GM20000 (cell line): ENCODE results near the gene CTCFL.
"Not testable (repeated sequence)": the region's sequence is repeated elsewhere in the genome, so short reads cannot be mapped to it uniquely, and the experiment has no call there.

Source experiments
- DNase-seq: peaks from one replicate; pipeline ENCODE4 v3.0.0; 2012; ENCODE audit warnings: low spot score
- CTCF ChIP-seq: IDR thresholded peaks from 2 replicates; pipeline ENCODE4 v1.5.1; 2012; ENCODE audit warnings: mild to moderate bottlenecking, control low read depth; ENCODE audit errors: extremely low read depth, missing control alignments

Gene CTCFL

GRCh38 chr20:57474816-57475215 is 50.1 kb downstream of the CTCFL start:
- TF ChIP-seq CTCF, result no peak
- DNase-seq, result no peak

GRCh38 chr20:57474205-57474604 is 50.7 kb downstream of the CTCFL start:
- no peak for DNase-seq
- TF ChIP-seq CTCF, result no peak

- peak; percentile 6 for TF ChIP-seq CTCF
- peak; percentile 73 for DNase-seq
These were observed 51.5 kb downstream of the CTCFL start for GRCh38 chr20:57473246-57474048.

- not testable (repeated sequence) for DNase-seq
These were observed 52.5 kb downstream of the CTCFL start for GRCh38 chr20:57472474-57472873.

GRCh38 chr20:57471496-57472372 is 53.2 kb downstream of the CTCFL start:
- DNase-seq, result no peak
- no peak for TF ChIP-seq CTCF

- DNase-seq, result no peak
- no peak for TF ChIP-seq CTCF
These were observed 54.1 kb downstream of the CTCFL start for GRCh38 chr20:57470666-57471495.

- no peak for TF ChIP-seq CTCF
These were observed 54.8 kb downstream of the CTCFL start for GRCh38 chr20:57470212-57470522.

More at GRCh38 chr20:57470212-57470522, 54.8 kb downstream of the CTCFL start:
- DNase-seq, result no peak
